ENCODE results near the gene CTNNA2.

DNA sequence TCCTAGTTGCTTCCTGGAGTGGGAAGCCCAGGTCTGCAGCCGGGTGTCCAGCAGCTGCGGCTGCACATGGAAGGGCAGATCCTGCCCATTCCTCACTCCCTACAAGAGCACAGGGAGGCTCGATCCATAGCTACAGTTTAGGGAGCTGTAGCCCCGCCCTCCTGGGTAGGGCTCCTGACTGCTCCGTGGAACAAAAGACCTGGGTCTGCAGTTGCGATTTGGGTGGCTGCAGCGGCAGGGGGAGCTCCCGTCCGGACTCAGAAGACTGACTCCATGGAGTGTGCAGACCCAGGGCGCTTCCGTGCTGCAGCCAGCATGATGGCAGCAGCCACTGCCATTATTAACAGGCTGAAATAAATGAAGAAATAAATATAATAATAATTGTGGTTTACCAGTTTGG, 157.3 kb downstream of the CTNNA2 start:
- TF ChIP-seq, protein P1, sequence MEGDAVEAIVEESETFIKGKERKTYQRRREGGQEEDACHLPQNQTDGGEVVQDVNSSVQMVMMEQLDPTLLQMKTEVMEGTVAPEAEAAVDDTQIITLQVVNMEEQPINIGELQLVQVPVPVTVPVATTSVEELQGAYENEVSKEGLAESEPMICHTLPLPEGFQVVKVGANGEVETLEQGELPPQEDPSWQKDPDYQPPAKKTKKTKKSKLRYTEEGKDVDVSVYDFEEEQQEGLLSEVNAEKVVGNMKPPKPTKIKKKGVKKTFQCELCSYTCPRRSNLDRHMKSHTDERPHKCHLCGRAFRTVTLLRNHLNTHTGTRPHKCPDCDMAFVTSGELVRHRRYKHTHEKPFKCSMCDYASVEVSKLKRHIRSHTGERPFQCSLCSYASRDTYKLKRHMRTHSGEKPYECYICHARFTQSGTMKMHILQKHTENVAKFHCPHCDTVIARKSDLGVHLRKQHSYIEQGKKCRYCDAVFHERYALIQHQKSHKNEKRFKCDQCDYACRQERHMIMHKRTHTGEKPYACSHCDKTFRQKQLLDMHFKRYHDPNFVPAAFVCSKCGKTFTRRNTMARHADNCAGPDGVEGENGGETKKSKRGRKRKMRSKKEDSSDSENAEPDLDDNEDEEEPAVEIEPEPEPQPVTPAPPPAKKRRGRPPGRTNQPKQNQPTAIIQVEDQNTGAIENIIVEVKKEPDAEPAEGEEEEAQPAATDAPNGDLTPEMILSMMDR (conservative IDR thresholded peaks at IDR 0.05), result no peak
- TF ChIP-seq EZH2 (IDR thresholded peaks at IDR 0.05; ENCODE audit: low read depth), result no peak

Measured in PC-9 (cell line).